Nephron (organoid): ENCODE measurements around the gene HESX1.

Source experiments
- H3K27ac Mint-ChIP-seq, 3 experiments: 2 replicates each; pipeline ENCODE4 v1.8.0; 2020; ENCODE audit warnings: mixed read lengths in 3 of 3, mild to moderate bottlenecking in 2 of 3, moderate library complexity in 1 of 3
- H3K27me3 Mint-ChIP-seq: 2 replicates; pipeline ENCODE4 v1.8.0; 2021; ENCODE audit warnings: low read depth, mild to moderate bottlenecking, moderate library complexity, mixed read lengths
- H3K36me3 Mint-ChIP-seq: 2 replicates; pipeline ENCODE4 v1.8.0; 2020; ENCODE audit warnings: low read depth, mixed read lengths
- H3K4me1 Mint-ChIP-seq: 2 replicates; pipeline ENCODE4 v1.8.0; 2020; ENCODE audit warnings: mixed read lengths
- H3K4me3 Mint-ChIP-seq, 3 experiments: 2 replicates each; pipeline ENCODE4 v1.8.0; 2020; ENCODE audit warnings: mild to moderate bottlenecking in 3 of 3, mixed read lengths in 3 of 3, moderate library complexity in 2 of 3
- H3K9me3 Mint-ChIP-seq: 2 replicates; pipeline ENCODE4 v1.8.0; 2020; ENCODE audit warnings: mixed read lengths
- TF ChIP-seq, protein P1 (sequence below), 3 experiments: fragments of 200-600 bp; sonication (generic); IDR thresholded peaks; one replicate each; pipeline ENCODE4 v1.5.0; 2021; ENCODE audit warnings: antibody characterized with exemption in 3 of 3; ENCODE audit not compliant: unreplicated experiment in 3 of 3

HESX1 gene

DNA sequence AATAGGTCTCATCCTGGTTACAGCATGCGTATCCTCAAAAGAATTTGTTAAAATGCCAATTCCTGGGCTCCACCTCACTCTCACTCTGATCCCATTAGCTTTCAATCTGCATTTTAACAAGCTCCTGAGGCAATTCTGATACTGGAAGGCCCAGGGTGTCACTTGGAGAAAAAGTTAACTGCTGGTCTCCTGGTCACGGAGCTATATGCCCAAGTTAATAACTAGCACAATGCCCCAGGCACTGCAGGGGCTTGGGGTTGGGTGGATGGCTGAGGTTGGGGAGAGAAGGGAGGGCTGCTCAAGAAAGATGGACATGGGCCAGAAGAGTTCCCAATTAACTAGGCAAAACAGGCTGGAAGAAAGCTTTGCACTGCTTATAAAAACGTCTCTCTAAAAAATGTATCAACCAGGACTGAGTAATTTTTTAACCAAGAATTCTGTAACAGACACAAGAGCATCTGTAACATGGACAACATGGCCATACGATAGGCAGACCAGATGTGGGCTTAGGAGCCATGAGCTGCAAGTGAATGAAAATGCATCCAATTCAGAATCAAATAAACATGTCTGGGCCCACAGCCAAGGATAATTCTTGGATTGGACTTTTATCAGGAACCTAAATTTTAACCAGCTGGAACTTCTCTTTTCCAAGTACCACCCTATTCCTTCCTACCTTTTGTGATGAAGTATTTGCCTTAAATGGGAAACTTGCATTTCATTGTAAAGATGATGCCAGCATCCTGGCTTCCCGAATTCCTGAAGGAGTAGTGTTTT lies 38.8 kb downstream of the HESX1 start:
- H3K4me3 Mint-ChIP-seq, result peak overlapping the region; percentile 67 to 82 (median 71)
- H3K4me1 Mint-ChIP-seq, result peaks cover 81% of the 10 kb centered on the region
- H3K27me3 Mint-ChIP-seq, result no peaks in the 10 kb centered on the region
- TF ChIP-seq, protein P1, sequence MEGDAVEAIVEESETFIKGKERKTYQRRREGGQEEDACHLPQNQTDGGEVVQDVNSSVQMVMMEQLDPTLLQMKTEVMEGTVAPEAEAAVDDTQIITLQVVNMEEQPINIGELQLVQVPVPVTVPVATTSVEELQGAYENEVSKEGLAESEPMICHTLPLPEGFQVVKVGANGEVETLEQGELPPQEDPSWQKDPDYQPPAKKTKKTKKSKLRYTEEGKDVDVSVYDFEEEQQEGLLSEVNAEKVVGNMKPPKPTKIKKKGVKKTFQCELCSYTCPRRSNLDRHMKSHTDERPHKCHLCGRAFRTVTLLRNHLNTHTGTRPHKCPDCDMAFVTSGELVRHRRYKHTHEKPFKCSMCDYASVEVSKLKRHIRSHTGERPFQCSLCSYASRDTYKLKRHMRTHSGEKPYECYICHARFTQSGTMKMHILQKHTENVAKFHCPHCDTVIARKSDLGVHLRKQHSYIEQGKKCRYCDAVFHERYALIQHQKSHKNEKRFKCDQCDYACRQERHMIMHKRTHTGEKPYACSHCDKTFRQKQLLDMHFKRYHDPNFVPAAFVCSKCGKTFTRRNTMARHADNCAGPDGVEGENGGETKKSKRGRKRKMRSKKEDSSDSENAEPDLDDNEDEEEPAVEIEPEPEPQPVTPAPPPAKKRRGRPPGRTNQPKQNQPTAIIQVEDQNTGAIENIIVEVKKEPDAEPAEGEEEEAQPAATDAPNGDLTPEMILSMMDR (IDR thresholded peaks at IDR 0.05; ENCODE audit: unreplicated experiment in 3 of 3), result no peak
- peak overlapping the region; percentile 99 for H3K27ac Mint-ChIP-seq
- no peaks in the 10 kb centered on the region for H3K9me3 Mint-ChIP-seq
- H3K36me3 Mint-ChIP-seq, result no peaks in the 10 kb centered on the region

DNA sequence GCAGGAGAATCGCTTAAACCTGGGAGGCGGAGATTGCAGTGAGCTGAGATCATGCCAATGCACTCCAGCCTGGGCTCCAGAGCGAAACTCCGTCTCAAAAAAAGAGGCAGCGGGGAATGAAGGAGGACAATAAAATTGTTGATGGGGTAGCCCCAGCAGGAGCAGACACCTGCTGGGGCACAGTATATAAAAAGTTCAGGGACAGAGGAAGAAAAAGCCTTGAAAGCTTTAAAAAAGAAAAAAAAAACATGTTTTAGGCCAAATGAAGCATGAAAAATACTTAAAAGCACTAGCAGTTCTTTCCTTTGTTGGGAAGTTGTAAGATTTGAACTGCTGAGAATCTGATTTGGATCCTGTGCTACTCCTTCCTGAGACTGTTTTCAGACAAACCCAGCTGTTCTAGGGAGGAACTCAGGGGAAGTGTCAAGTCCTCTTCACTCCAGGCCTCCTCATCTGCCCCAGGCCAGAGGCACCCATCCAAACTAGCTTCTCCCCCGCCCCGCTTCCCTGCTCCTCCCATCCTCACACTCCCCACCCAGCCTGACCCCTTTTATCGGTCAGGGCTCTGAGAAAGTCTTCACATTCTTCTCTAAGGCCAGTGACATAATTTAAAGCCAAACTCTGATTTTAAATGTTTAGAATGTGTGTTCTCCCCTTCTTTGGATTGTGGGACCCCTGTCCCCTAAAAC lies 39.6 kb downstream of the HESX1 start:
- Mint-ChIP-seq H3K36me3 (no peaks in the 10 kb centered on the region), H3K27me3 (no peaks in the 10 kb centered on the region), H3K27ac (peak overlapping the region; percentile 99), H3K9me3 (no peaks in the 10 kb centered on the region), H3K4me1 (peaks cover 82% of the 10 kb centered on the region), H3K4me3 (peak overlapping the region; percentile 67 to 82 (median 71))
- TF ChIP-seq, protein P1 (IDR thresholded peaks at IDR 0.05; ENCODE audit: unreplicated experiment in 3 of 3), result no peak

DNA sequence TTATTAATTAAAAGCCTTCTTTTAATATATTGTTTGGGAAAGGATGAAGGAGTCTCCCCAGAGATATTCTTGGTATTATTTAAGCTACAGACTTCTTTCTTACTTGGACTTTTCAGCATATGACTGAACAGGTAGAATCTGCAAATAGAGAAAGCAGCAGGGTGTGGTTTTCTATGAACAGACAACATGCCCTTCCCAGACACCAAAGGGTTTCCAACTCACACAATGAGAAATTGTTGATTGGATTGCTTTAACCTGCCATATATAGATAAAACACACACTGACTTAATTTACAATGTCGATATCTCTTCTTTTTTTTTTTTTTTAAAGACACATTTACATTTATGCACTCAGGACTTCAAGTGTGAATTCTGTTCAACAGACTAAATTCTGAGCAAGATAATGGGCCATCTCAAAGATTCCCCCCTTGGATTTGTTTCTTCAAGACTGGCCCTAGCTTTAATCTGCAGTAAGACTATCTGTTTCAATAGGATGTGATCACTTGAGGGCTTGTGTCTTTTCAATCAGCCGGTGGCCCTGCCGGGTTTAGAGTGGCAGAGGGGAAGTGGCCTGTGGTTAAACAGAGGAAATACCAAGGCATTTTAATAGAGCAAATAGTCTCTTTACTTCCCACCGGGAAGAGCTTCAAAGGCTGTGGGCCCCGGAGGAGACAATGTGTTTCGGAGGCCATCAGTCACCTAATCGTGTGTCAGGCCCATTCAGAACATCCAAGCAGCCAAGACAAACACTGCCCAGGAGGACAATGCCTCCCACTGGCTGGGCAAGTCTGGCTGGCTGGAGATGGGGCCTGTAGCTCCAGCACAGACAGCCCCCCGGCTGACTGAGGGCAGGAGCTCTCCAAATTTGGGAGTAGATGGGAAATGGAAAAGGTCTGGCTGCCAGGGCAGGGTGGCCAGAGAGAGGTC lies 40.7 kb downstream of the HESX1 start:
- Mint-ChIP-seq H3K36me3 (no peaks in the 10 kb centered on the region), H3K27ac (peak overlapping the region; percentile 99), H3K9me3 (no peaks in the 10 kb centered on the region), H3K4me3 (peak overlapping the region; percentile 59 to 66 (median 64)), H3K27me3 (no peaks in the 10 kb centered on the region), H3K4me1 (peaks cover 93% of the 10 kb centered on the region)
- TF ChIP-seq, protein P1 (IDR thresholded peaks at IDR 0.05; ENCODE audit: unreplicated experiment in 3 of 3), result no peak

DNA sequence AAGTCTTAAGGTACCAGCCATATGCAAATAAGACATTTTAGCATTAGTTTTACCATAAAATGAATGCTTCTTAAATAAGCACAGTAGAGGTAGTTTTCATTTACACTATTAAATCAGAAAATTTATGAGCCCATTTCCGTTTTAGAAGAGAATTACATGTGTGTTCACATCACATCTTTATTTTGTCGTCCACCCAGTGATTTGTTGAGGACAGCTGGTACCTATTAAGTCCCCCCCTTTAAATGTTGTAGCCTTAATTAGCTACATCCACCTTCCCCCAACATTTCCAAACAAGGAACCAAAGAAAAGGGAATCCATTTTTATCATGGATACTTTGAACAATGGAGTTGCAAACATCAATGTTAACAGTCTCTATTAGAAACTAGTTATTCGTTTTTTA lies 41.5 kb downstream of the HESX1 start:
- Mint-ChIP-seq H3K4me1 (peaks cover 94% of the 10 kb centered on the region), H3K9me3 (no peaks in the 10 kb centered on the region), H3K36me3 (no peaks in the 10 kb centered on the region), H3K4me3 (peak overlapping the region; percentile 43 to 66 (median 59)), H3K27me3 (no peaks in the 10 kb centered on the region), H3K27ac (peak overlapping the region; percentile 99)
- TF ChIP-seq, protein P1 (IDR thresholded peaks at IDR 0.05; ENCODE audit: unreplicated experiment in 3 of 3), result no peak

DNA sequence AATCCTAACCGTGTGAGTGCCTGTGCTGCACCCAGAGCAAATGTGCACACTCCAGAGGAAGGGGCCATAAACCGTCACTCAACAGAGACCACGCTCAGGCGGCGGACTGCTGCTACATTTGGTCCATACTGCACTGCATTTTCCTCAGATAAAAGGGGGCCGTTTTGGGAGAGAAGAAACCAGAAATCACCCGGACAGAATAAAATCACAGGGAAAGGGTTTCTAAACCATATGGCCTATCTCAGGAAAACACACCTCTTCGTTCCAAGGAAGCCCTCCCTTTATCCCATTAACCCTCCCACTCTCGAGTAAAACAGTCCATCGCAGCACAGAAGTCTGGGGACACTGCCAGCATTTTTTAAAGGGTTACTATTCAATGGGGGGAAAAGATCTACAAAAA lies 42.2 kb downstream of the HESX1 start:
- TF ChIP-seq, protein P1 (IDR thresholded peaks at IDR 0.05; ENCODE audit: unreplicated experiment in 3 of 3), result no peak
- peak overlapping the region; percentile 75 to 78 (median 76) for H3K4me3 Mint-ChIP-seq
- peak overlapping the region; percentile 99 for H3K27ac Mint-ChIP-seq
- H3K4me1 Mint-ChIP-seq, result peaks cover 94% of the 10 kb centered on the region
- H3K9me3 Mint-ChIP-seq, result no peaks in the 10 kb centered on the region
- no peaks in the 10 kb centered on the region for H3K36me3 Mint-ChIP-seq
- H3K27me3 Mint-ChIP-seq, result no peaks in the 10 kb centered on the region
